Adipocyte (in vitro differentiated cells): Measurements from ENCODE around the gene DPM1.

Experiments used
- DNase-seq: peaks from one replicate; pipeline ENCODE4 v3.0.0-alpha.2; 2015; ENCODE audit warnings: low read depth
- H3K27me3 ChIP-seq: replicated peaks from 2 replicates; pipeline ENCODE4 v1.7.0; 2013; ENCODE audit warnings: mild to moderate bottlenecking, low read length, moderate library complexity; ENCODE audit not compliant: control insufficient read depth, insufficient read depth
- H3K36me3 ChIP-seq: 2 replicates; pipeline ENCODE4 v1.7.0; 2013; ENCODE audit warnings: low read length, mild to moderate bottlenecking, moderate library complexity; ENCODE audit not compliant: control insufficient read depth, insufficient read depth, severe bottlenecking
- H3K4me1 ChIP-seq: 2 replicates; pipeline ENCODE4 v1.7.0; 2013; ENCODE audit warnings: mild to moderate bottlenecking, low read length, moderate library complexity; ENCODE audit not compliant: control insufficient read depth, insufficient read depth
- H3K4me3 ChIP-seq: 2 replicates; pipeline ENCODE4 v1.7.0; 2013; ENCODE audit warnings: mild to moderate bottlenecking, low read length, moderate library complexity
- H3K9ac ChIP-seq: 2 replicates; pipeline ENCODE4 v1.7.0; 2013; ENCODE audit warnings: mild to moderate bottlenecking, low read length, moderate library complexity
- H3K9me3 ChIP-seq: 2 replicates; pipeline ENCODE4 v1.7.0; 2013; ENCODE audit warnings: mild to moderate bottlenecking, low read length, moderate library complexity; ENCODE audit not compliant: control insufficient read depth

Gene DPM1

DNA sequence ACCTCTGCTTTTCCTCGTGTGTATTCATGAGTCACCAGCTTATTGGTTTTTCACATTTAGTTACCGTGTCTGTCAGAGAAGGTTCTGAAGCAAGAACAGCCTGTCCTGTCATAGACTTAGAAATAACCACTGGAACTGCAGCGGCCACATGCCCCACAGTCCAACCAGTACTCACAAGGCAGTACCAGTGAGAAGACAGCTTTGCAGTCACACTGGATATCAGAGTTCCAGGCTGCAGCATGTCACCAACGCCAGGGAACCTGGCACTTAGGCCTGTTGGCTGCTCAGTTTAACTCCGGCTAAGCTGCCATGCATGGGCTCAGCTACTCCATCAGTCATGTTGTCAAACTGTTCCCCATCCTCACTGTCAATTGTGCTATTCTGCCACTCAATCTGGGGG is 67.2 kb downstream of the DPM1 start:
- no peak overlapping the region for H3K4me3 ChIP-seq
- no peaks in the 10 kb centered on the region for H3K9me3 ChIP-seq
- no peak for DNase-seq
- no peak overlapping the region for H3K9ac ChIP-seq
- peaks cover 74% of the 10 kb centered on the region for H3K36me3 ChIP-seq
- no peaks in the 10 kb centered on the region for H3K4me1 ChIP-seq
- H3K27me3 ChIP-seq, result no peaks in the 10 kb centered on the region

DNA sequence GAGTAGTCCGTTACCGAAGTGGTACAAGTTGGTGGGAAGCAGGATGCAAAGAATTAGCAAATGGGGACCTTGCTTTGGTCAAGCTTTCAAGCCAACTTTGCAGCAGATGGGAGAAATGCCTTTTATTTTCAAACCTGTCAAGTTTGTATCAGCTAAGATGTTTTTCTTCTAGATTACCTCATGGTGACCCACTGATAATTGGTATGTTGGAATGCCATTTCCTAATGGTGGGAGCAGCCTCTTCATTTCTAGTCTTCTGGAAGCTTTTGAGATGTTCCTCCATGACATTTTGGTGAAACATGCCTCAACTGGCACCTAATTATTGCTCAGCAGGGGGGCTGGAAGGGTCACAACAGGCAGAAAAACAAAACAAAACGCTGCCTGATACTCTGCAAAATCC is 70.8 kb downstream of the DPM1 start:
- H3K4me1 ChIP-seq, result no peaks in the 10 kb centered on the region
- H3K4me3 ChIP-seq, result no peak overlapping the region
- no peaks in the 10 kb centered on the region for H3K27me3 ChIP-seq
- DNase-seq, result no peak
- H3K9ac ChIP-seq, result no peak overlapping the region
- no peaks in the 10 kb centered on the region for H3K9me3 ChIP-seq
- peaks cover 49% of the 10 kb centered on the region for H3K36me3 ChIP-seq

- H3K36me3 ChIP-seq, result peaks cover 36% of the 10 kb centered on the region
- no peak overlapping the region for H3K9ac ChIP-seq
- no peaks in the 10 kb centered on the region for H3K4me1 ChIP-seq
- H3K9me3 ChIP-seq, result no peaks in the 10 kb centered on the region
- no peak for DNase-seq
- H3K27me3 ChIP-seq, result no peaks in the 10 kb centered on the region
- no peak overlapping the region for H3K4me3 ChIP-seq
Measured at GRCh38 chr20:50886184-50886790, 72.0 kb downstream of the DPM1 start.

GRCh38 chr20:50885781-50886180 is 72.6 kb downstream of the DPM1 start:
- no peaks in the 10 kb centered on the region for H3K27me3 ChIP-seq
- H3K4me3 ChIP-seq, result no peak overlapping the region
- peaks cover 31% of the 10 kb centered on the region for H3K36me3 ChIP-seq
- no peak for DNase-seq
- no peaks in the 10 kb centered on the region for H3K4me1 ChIP-seq
- no peaks in the 10 kb centered on the region for H3K9me3 ChIP-seq
- H3K9ac ChIP-seq, result no peak overlapping the region

DNA sequence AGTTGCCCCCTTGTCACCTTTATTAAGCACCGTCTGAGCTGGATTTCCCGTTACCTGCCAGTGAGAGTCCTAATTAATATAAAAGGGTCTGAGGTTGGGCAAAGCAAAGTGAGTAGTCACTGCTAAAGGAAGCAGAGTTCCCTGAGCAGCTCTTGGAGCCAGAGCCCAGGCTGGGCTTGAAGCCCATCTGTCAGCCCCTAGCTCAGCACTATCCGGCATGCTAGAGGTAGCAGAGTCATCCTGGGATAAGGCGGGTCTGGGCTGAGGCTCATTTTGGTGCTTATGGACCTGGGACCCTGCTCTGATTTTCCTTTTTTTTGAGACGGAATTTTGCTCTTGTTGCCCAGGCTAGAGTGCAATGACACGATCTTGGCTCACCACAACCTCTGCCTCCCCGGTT is 73.3 kb downstream of the DPM1 start:
- Histone ChIP-seq H3K9ac (no peak overlapping the region), H3K4me1 (no peaks in the 10 kb centered on the region), H3K4me3 (no peak overlapping the region), H3K36me3 (peaks cover 25% of the 10 kb centered on the region), H3K9me3 (no peaks in the 10 kb centered on the region), H3K27me3 (no peaks in the 10 kb centered on the region)
- DNase-seq, result no peak
